HepG2 (cell line): ENCODE measurements around the gene PTPRM. TPM values are rescaled to one million over a fixed set of nuclear protein-coding genes. Genes with fewer than 3 reads are reported as not detected.

Experiments
- ATAC-seq: fragments of 200-7000 bp; cut with Tn5 transposase; 3 replicates; pipeline ENCODE4 v1.9.1; 2020; ENCODE audit warnings: mild to moderate bottlenecking, moderate library complexity
- BruUV-seq: library from RNA; stranded (reverse); fragments of 400-500 nt; replicated peaks from 2 replicates; lab custom pipeline; 2021; lab: Mats Ljungman, UMichigan
- CTCF ChIA-PET: fragments of 300-600 bp; formaldehyde crosslinking; extraction: SDS; loops from one replicate; lab custom pipeline; 2021; ENCODE audit warnings: low total read pairs, inconsistent platforms, low intra/inter-chr PET ratio; lab: Yijun Ruan, JAX
- POLR2A ChIA-PET: fragments of 350-600 bp; sonication (Branson Sonifier 250); formaldehyde crosslinking; loops from one replicate; lab custom pipeline; 2020; ENCODE audit warnings: antibody characterized with exemption, inconsistent platforms; lab: Yijun Ruan, JAX
- DNase-seq: peaks from one replicate; pipeline ENCODE4 v3.0.0-alpha.2; 2015; ENCODE audit warnings: low spot score
- FAIRE-seq: peaks from 3 replicates; lab custom pipeline; 2011; peaks lifted over from hg19 to GRCh38; lab: Jason Lieb, UNC
- H2AFZ ChIP-seq: one replicate; pipeline ENCODE4 v1.6.1; 2011; ENCODE audit warnings: low read length, inconsistent platforms
- H3K27ac ChIP-seq: fragments of 300-600 bp; 3 replicates; pipeline ENCODE4 v1.8.0; 2011; ENCODE audit warnings: mixed run types, mild to moderate bottlenecking, mixed read lengths, low read length, inconsistent platforms; ENCODE audit not compliant: insufficient read depth; ENCODE audit errors: extremely low read length
- H3K27me3 ChIP-seq, 2 experiments: fragments of 200-600 bp in 1 of 2; 2 replicates in 1 of 2; 3 replicates in 1 of 2; pipeline versions ENCODE4 v1.6.0 to v1.8.0; 2011; ENCODE audit warnings: low read length in 2 of 2, mild to moderate bottlenecking in 2 of 2, moderate library complexity in 2 of 2, inconsistent platforms in 1 of 2; ENCODE audit not compliant: insufficient read depth in 2 of 2, control insufficient read depth in 1 of 2
- H3K36me3 ChIP-seq, 2 experiments: fragments of 200-600 bp in 1 of 2; replicated peaks in 1 of 2; 2 replicates in 1 of 2; 3 replicates in 1 of 2; pipeline versions ENCODE4 v1.5.1 to v1.8.0; 2011; ENCODE audit warnings: low read length in 2 of 2, inconsistent platforms in 1 of 2; ENCODE audit not compliant: insufficient read depth in 2 of 2, control insufficient read depth in 1 of 2
- H3K4me1 ChIP-seq: 2 replicates; pipeline ENCODE4 v1.5.1; 2012; ENCODE audit warnings: low read length, inconsistent platforms; ENCODE audit not compliant: insufficient read depth
- H3K4me2 ChIP-seq: 2 replicates; pipeline ENCODE4 v1.6.0; 2011; ENCODE audit warnings: low read depth, low read length, inconsistent platforms
- H3K4me3 ChIP-seq, 3 experiments: fragments of 200-600 bp in 1 of 3; sonication (generic), shearing (Covaris generic) in 1 of 3; replicated peaks in 1 of 3; 2 replicates each; pipeline ENCODE4 v1.5.1; 2011 to 2016; ENCODE audit warnings: low read length in 3 of 3, inconsistent platforms in 2 of 3, low read depth in 2 of 3, mild to moderate bottlenecking in 2 of 3, control low read depth in 1 of 3, mixed read lengths in 1 of 3; ENCODE audit not compliant: insufficient read depth in 1 of 3
- H3K79me2 ChIP-seq: one replicate; pipeline ENCODE4 v1.6.1; 2011; ENCODE audit warnings: low read length, inconsistent platforms; ENCODE audit not compliant: insufficient read depth
- H3K9ac ChIP-seq: 2 replicates; pipeline ENCODE4 v1.6.0; 2011; ENCODE audit warnings: mild to moderate bottlenecking, low read depth, low read length, inconsistent platforms; ENCODE audit not compliant: insufficient read depth
- H3K9me3 ChIP-seq: 2 replicates; pipeline ENCODE4 v1.5.1; 2012; ENCODE audit warnings: mild to moderate bottlenecking, low read length
- H4K20me1 ChIP-seq: 2 replicates; pipeline ENCODE4 v1.6.0; 2011; ENCODE audit warnings: inconsistent platforms, mild to moderate bottlenecking, low read length, moderate library complexity; ENCODE audit not compliant: insufficient read depth
- EED ChIP-seq: sonication (generic); formaldehyde crosslinking; IDR thresholded peaks from 2 replicates; pipeline ENCODE4 v1.5.0; 2020; ENCODE audit warnings: mild to moderate bottlenecking, missing genetic modification reagents
- EHMT2 ChIP-seq: fragments of 200-600 bp; sonication (generic); IDR thresholded peaks from 2 replicates; pipeline ENCODE4 v1.7.0; 2017; ENCODE audit warnings: antibody characterized with exemption, low read depth, low read length, borderline replicate concordance
- GPBP1L1 ChIP-seq: sonication (generic); formaldehyde crosslinking; IDR thresholded peaks from 2 replicates; pipeline ENCODE4 v1.5.0; 2020; ENCODE audit warnings: mild to moderate bottlenecking, missing genetic modification reagents
- KLF15 ChIP-seq: sonication (generic); formaldehyde crosslinking; IDR thresholded peaks from 2 replicates; pipeline ENCODE4 v1.8.1; 2023; ENCODE audit warnings: borderline replicate concordance, mild to moderate bottlenecking, inconsistent platforms, missing genetic modification reagents, mixed read lengths
- NR2C2 ChIP-seq: sonication (generic); formaldehyde crosslinking; IDR thresholded peaks from 2 replicates; pipeline ENCODE4 v1.4.0; 2020; ENCODE audit warnings: missing genetic modification reagents, mild to moderate bottlenecking, moderate library complexity, borderline replicate concordance
- NRL ChIP-seq: sonication (generic); formaldehyde crosslinking; IDR thresholded peaks from 2 replicates; pipeline ENCODE4 v1.5.0; 2020; ENCODE audit warnings: missing genetic modification reagents, mild to moderate bottlenecking, moderate library complexity, borderline replicate concordance
- PAF1 ChIP-seq: IDR thresholded peaks from 2 replicates; pipeline ENCODE4 v1.6.1; 2016; ENCODE audit warnings: missing genetic modification reagents, missing compliant biosample characterization
- POGK ChIP-seq: sonication (generic); formaldehyde crosslinking; conservative IDR thresholded peaks from 2 replicates; pipeline ENCODE4 v1.8.0; 2022; ENCODE audit warnings: mild to moderate bottlenecking, moderate library complexity, missing genetic modification reagents
- RARA ChIP-seq: IDR thresholded peaks from 2 replicates; pipeline ENCODE4 v1.6.1; 2016; ENCODE audit warnings: missing genetic modification reagents, missing compliant biosample characterization
- RFX3 ChIP-seq: IDR thresholded peaks from 2 replicates; pipeline ENCODE4 v1.6.1; 2016; ENCODE audit warnings: missing biosample characterization, missing genetic modification reagents
- SIN3B ChIP-seq: fragments of 150-350 bp; IDR thresholded peaks from 2 replicates; pipeline ENCODE4 v1.6.1; 2014; ENCODE audit warnings: low read length
- TEAD2 ChIP-seq: sonication (generic); formaldehyde crosslinking; IDR thresholded peaks from 2 replicates; pipeline ENCODE4 v1.9.0; 2021; ENCODE audit warnings: missing genetic modification reagents
- ZKSCAN5 ChIP-seq: sonication (generic); formaldehyde crosslinking; IDR thresholded peaks from 2 replicates; pipeline ENCODE4 v1.5.1; 2020; ENCODE audit warnings: mild to moderate bottlenecking, missing genetic modification reagents
- ZNF501 ChIP-seq: sonication (generic); formaldehyde crosslinking; IDR thresholded peaks from 2 replicates; pipeline ENCODE4 v1.5.1; 2020; ENCODE audit warnings: mild to moderate bottlenecking, moderate library complexity, missing genetic modification reagents
- ZNF512B ChIP-seq: sonication (generic); formaldehyde crosslinking; IDR thresholded peaks from 2 replicates; pipeline ENCODE4 v1.5.1; 2020; ENCODE audit warnings: missing genetic modification reagents, mild to moderate bottlenecking, borderline replicate concordance
- ZNF660 ChIP-seq: sonication (generic); formaldehyde crosslinking; IDR thresholded peaks from 2 replicates; pipeline ENCODE4 v1.5.1; 2020; ENCODE audit warnings: mild to moderate bottlenecking, low read depth, missing genetic modification reagents, borderline replicate concordance
- ZNF713 ChIP-seq: sonication (generic); formaldehyde crosslinking; IDR thresholded peaks from 2 replicates; pipeline ENCODE4 v1.4.0; 2020; ENCODE audit warnings: mild to moderate bottlenecking, missing genetic modification reagents
- ZSCAN29 ChIP-seq: sonication (generic); formaldehyde crosslinking; conservative IDR thresholded peaks from 2 replicates; pipeline ENCODE4 v1.4.0; 2020; ENCODE audit warnings: mild to moderate bottlenecking, missing genetic modification reagents
- WGBS: methylation state at CpG from one replicate; pipeline ENCODE4 v1.1.6; 2017; ENCODE audit warnings: low lambda C conversion rate; 5-methylcytosine and 5-hydroxymethylcytosine counted together
- in situ Hi-C: cut with HindIII; loops from 2 replicates; pipeline ENCODE4 v1.10.0; 2017; ENCODE audit warnings: low pct_unique_long_range_greater_than_20kb; ENCODE audit not compliant: extremely low pct_ligation_motif_present
- intact Hi-C: fragments of 100-400 bp; cut with micrococcal nuclease; formaldehyde crosslinking; loops from one replicate; pipeline ENCODE4 v1.10.0; 2022; ENCODE audit not compliant: unreplicated experiment
- polyA plus RNA-seq, 8 experiments: library from polyadenylated mRNA; depleted of rRNA in 3 of 8; stranded (reverse) in 7 of 8; unstranded in 1 of 8; fragments of >200 nt; fragmentation: Illumina TruSeq in 4 of 8; extraction: Trizol in 4 of 8; gene quantifications; 2 replicates each; pipeline versions ENCODE4 v1.2.1 to v1.2.3, GENCODE V29; 2011 to 2016; ENCODE audit warnings: low read depth in 4 of 8, missing spikeins in 1 of 8, mixed read lengths in 1 of 8; ENCODE audit not compliant: insufficient read depth in 1 of 8
- total RNA-seq, 5 experiments: library from RNA; depleted of rRNA; stranded (reverse); fragments of >200 nt; fragmentation: Illumina TruSeq; extraction: Trizol; gene quantifications; 2 replicates each; pipeline ENCODE4 v1.2.3, GENCODE V29; 2016; ENCODE audit warnings: low read depth in 1 of 5
- TF ChIP-seq, protein P1 (sequence below): sonication (generic); formaldehyde crosslinking; IDR thresholded peaks from 2 replicates; pipeline ENCODE4 v1.5.1; 2020; ENCODE audit warnings: missing genetic modification reagents, mild to moderate bottlenecking, borderline replicate concordance

The PTPRM gene
- total and polyA plus RNA-seq, 2 of the 13 experiments (the other 11 are each of a cell fraction or from before 2014, with no cell fraction given), result 12.6 to 108 TPM

- Histone ChIP-seq H3K4me2 (no peak overlapping the region), H4K20me1 (no peaks in the 10 kb centered on the region), H3K27me3 (no peaks in the 10 kb centered on the region), H3K9me3 (no peaks in the 10 kb centered on the region), H3K27ac (no peak overlapping the region), H3K4me1 (no peaks in the 10 kb centered on the region), H2AFZ (no peak overlapping the region), H3K79me2 (no peaks in the 10 kb centered on the region), H3K9ac (no peak overlapping the region), H3K36me3 (peaks cover 0 to 3% of the 10 kb centered on the region in 2 experiments; a peak in 1 of 5 replicates), H3K4me3 (no peak overlapping the region)
- 96% methylated on average over 2 of the region's 2 CpGs for WGBS
- in situ Hi-C loops (no loop called here), intact Hi-C loops (loop anchor here (10.0 kb wide), 1 partner anchor 63 kb away; no protein-coding TSS in a partner anchor)
- BruUV-seq, result no TSS peak
- ATAC-seq (no peak), DNase-seq (no peak), FAIRE-seq (no peak)
- TF ChIP-seq EHMT2 (no peak), ZKSCAN5 (CRISPR knock-in tag) (no peak), NR2C2 (no peak), NRL (CRISPR knock-in tag) (no peak), RARA (CRISPR knock-in tag) (no peak), ZNF660 (CRISPR knock-in tag) (no peak), KLF15 (no peak), POGK (CRISPR knock-in tag) (no peak), EED (CRISPR knock-in tag) (no peak), TEAD2 (no peak), ZSCAN29 (CRISPR knock-in tag) (no peak), PAF1 (CRISPR knock-in tag) (no peak), SIN3B (no peak), RFX3 (no peak), ZNF713 (CRISPR knock-in tag) (no peak), ZNF501 (CRISPR knock-in tag) (no peak), GPBP1L1 (CRISPR knock-in tag) (no peak), ZNF512B (no peak)
- TF ChIP-seq, protein P1, sequence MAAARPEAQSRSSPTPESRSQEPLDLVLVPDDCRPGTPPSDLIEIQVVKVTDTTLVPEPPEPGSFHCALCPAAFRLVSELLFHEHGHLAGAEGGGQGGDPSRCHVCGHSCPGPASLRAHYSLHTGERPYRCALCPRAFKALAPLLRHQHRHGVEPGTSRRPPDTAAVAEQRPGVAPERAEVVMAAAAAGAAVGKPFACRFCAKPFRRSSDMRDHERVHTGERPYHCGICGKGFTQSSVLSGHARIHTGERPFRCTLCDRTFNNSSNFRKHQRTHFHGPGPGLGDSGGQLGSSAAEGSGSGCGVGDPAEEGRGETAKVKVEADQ (CRISPR knock-in tag), result no peak
- ChIA-PET CTCF (no interaction called here), POLR2A (no interaction called here)
These were observed 331.1 kb downstream of the PTPRM start for GRCh38 chr18:7898181-7898580.
